GM23248 (cell line): ENCODE data around the gene LRRC49.

Source experiments
- EZH2 ChIP-seq: fragments of 200-600 bp; sonication (generic); IDR thresholded peaks from 2 replicates; pipeline ENCODE4 v1.6.1; 2018; ENCODE audit warnings: antibody characterized with exemption, mild to moderate bottlenecking; ENCODE audit not compliant: insufficient read depth, poor library complexity, severe bottlenecking
- EZH2phosphoT487 ChIP-seq: fragments of 200-600 bp; sonication (generic); IDR thresholded peaks from 2 replicates; pipeline ENCODE4 v1.6.1; 2018; ENCODE audit warnings: antibody characterized with exemption, moderate library complexity, mild to moderate bottlenecking, low read depth; ENCODE audit not compliant: insufficient read depth

DNA sequence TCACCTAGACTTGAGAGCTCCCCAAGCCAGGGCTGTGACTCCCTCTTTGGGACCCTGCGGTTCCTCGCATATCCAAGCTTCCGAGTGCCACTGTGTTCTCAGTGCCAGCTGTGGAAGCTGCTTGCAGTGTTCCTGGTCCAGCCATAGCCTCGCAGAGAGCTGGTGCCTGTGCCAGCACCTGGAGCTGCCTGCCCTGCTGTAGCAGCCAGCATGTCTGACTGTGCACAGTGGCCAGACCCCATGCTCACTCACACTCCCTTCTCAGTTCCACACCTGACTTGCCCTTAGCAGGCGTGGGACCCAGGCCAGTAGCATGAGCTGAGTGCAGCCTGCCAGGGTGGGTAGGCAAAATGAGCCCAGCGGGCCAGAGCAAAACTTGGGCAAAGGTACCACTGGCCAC, 25.3 kb downstream of the LRRC49 start:
- TF ChIP-seq EZH2: no peak
- no peak for TF ChIP-seq EZH2phosphoT487
